Measurements from ENCODE around the gene SLFNL1. TPM values are rescaled to one million over a fixed set of nuclear protein-coding genes. Genes with fewer than 3 reads are reported as not detected.

SLFNL1 gene
- polyA plus RNA-seq, 3 donors = 0.04 to 0.11 TPM; not detected in 1

DNA sequence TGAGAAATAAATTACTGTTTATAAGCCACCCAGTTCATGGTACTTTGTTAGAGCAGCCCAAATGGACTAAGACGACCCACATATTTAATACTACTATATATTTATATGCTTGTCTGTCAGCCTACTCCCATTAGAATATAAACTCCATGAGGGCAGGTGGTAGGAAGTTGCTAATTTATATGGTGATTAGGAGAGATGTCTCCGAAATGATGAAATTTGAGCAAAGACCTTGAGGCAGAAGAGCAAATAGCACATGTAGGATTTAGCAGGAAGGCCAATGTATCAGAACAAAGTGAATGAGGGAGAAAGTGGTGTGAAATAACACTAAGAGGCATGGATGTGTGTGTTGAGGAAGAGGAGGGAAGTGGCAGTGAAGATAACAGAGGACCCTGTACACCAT is 10.6 kb upstream of the SLFNL1 start:
- Histone ChIP-seq H3K4me2 (replicated peaks; ENCODE audit: extremely low read depth, low read length, poor library complexity, severe bottlenecking) (no peak overlapping the region), H3K4me3 (replicated peaks in 1 of 3; ENCODE audit: low read depth in 2 of 3, low read length in 3 of 3) (no peak overlapping the region), H3K36me3 (replicated peaks in 1 of 2; ENCODE audit: control insufficient read depth in 1 of 2, insufficient read depth in 2 of 2, low read length in 2 of 2) (peaks cover 35 to 86% of the 10 kb centered on the region in 2 donors), H3K79me2 (ENCODE audit: insufficient read depth, low read length) (no peaks in the 10 kb centered on the region), H3K9me3 (replicated peaks in 1 of 2; ENCODE audit: control insufficient read depth in 1 of 2, insufficient read depth in 1 of 2, low read length in 2 of 2) (no peaks in the 10 kb centered on the region), H3K9ac (ENCODE audit: insufficient read depth, low read length, poor library complexity, severe bottlenecking) (no peak overlapping the region), H3K27ac (ENCODE audit: low read depth in 1 of 2, low read length in 2 of 2) (no peak overlapping the region), H3K4me1 (ENCODE audit: control insufficient read depth in 1 of 2, insufficient read depth in 2 of 2, low read length in 2 of 2) (no peaks in the 10 kb centered on the region), H3K27me3 (ENCODE audit: control insufficient read depth in 2 of 2, insufficient read depth in 2 of 2, low read length in 2 of 2) (no peaks in the 10 kb centered on the region), H2AFZ (ENCODE audit: insufficient read depth, low read depth, low read length, poor library complexity, severe bottlenecking) (no peak overlapping the region), H4K20me1 (ENCODE audit: insufficient read depth, low read length) (no peaks in the 10 kb centered on the region)
- Mint-ChIP-seq H3K4me3 (no peak overlapping the region), H3K27me3 (ENCODE audit: low read depth in 3 of 3) (no peaks in the 10 kb centered on the region), H3K27ac (peak overlapping the region in 1 of 7 donors; percentile 84), H3K36me3 (peaks cover 38 to 48% of the 10 kb centered on the region in 2 donors), H3K9me3 (peaks cover 0 to 2% (median 0%) of the 10 kb centered on the region in 7 donors), H3K4me1 (no peaks in the 10 kb centered on the region)
- intact Hi-C loops (cut with micrococcal nuclease) = no loop called here
- 57% methylated on average over 1 of the region's 2 CpGs for WGBS (ENCODE audit: insufficient coverage)
- no peak for DNase-seq
- TF ChIP-seq, protein P1, sequence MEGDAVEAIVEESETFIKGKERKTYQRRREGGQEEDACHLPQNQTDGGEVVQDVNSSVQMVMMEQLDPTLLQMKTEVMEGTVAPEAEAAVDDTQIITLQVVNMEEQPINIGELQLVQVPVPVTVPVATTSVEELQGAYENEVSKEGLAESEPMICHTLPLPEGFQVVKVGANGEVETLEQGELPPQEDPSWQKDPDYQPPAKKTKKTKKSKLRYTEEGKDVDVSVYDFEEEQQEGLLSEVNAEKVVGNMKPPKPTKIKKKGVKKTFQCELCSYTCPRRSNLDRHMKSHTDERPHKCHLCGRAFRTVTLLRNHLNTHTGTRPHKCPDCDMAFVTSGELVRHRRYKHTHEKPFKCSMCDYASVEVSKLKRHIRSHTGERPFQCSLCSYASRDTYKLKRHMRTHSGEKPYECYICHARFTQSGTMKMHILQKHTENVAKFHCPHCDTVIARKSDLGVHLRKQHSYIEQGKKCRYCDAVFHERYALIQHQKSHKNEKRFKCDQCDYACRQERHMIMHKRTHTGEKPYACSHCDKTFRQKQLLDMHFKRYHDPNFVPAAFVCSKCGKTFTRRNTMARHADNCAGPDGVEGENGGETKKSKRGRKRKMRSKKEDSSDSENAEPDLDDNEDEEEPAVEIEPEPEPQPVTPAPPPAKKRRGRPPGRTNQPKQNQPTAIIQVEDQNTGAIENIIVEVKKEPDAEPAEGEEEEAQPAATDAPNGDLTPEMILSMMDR (IDR thresholded peaks at IDR 0.05) = no peak

DNA sequence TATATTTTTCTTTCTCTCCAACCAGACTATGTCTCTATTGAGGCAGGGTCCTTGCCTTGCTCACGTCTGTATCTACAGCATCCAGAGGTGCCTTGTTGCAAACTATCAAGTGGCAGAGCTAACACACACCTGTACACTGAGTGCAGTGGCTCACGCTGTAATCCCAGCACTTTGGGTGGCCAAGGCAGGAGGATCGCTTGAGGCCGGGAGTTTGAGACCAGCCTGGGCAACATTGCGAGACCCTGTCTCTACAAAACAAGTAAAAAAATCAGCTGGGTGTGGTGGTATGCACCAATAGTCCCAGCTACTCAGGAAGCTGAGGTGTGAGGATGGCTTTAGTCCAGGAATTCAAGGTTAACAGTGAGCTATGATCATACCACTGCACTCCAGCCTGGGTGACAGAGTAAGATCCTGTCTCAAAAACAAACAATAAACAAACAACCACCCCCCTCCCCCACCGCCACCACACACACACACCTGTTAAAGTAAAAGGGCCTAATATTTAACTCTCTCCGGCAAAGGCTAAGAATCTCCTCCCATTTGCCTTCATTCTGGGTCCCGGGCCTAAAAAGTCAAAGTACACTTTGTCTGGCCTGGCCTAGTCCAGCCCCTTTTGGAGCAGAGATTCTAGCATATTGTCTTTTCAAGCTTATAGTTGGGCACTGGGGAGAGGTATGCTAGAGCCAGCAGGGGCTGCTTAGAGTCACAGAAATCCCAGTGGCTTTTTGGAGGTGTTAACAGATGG is 9.5 kb upstream of the SLFNL1 start:
- H3K9me3 ChIP-seq (replicated peaks in 1 of 2; ENCODE audit: control insufficient read depth in 1 of 2, insufficient read depth in 1 of 2, low read length in 2 of 2) = no peaks in the 10 kb centered on the region
- H2AFZ ChIP-seq (ENCODE audit: insufficient read depth, low read depth, low read length, poor library complexity, severe bottlenecking) = no peak overlapping the region
- peaks cover 0 to 2% (median 0%) of the 10 kb centered on the region in 7 donors for H3K9me3 Mint-ChIP-seq
- no peaks in the 10 kb centered on the region for H3K4me1 Mint-ChIP-seq
- no peak overlapping the region for H3K9ac ChIP-seq (ENCODE audit: insufficient read depth, low read length, poor library complexity, severe bottlenecking)
- H3K27me3 Mint-ChIP-seq (ENCODE audit: low read depth in 3 of 3) = no peaks in the 10 kb centered on the region
- DNase-seq = no peak
- TF ChIP-seq, protein P1 (IDR thresholded peaks at IDR 0.05) = no peak
- no peak overlapping the region for H3K4me3 ChIP-seq (replicated peaks in 1 of 3; ENCODE audit: low read depth in 2 of 3, low read length in 3 of 3)
- peak overlapping the region in 2 of 7 donors; percentile 21 to 64 for H3K27ac Mint-ChIP-seq
- H3K36me3 ChIP-seq (replicated peaks in 1 of 2; ENCODE audit: control insufficient read depth in 1 of 2, insufficient read depth in 2 of 2, low read length in 2 of 2) = peaks cover 28 to 86% of the 10 kb centered on the region in 2 donors
- no peak overlapping the region for H3K27ac ChIP-seq (ENCODE audit: low read depth in 1 of 2, low read length in 2 of 2)
- no peaks in the 10 kb centered on the region for H4K20me1 ChIP-seq (ENCODE audit: insufficient read depth, low read length)
- no peaks in the 10 kb centered on the region for H3K79me2 ChIP-seq (ENCODE audit: insufficient read depth, low read length)
- H3K4me3 Mint-ChIP-seq = no peak overlapping the region
- intact Hi-C loops (cut with micrococcal nuclease) = no loop called here
- 100% methylated on average over 4 of the region's 8 CpGs for WGBS (ENCODE audit: insufficient coverage)
- H3K27me3 ChIP-seq (ENCODE audit: control insufficient read depth in 2 of 2, insufficient read depth in 2 of 2, low read length in 2 of 2) = no peaks in the 10 kb centered on the region
- H3K4me2 ChIP-seq (replicated peaks; ENCODE audit: extremely low read depth, low read length, poor library complexity, severe bottlenecking) = no peak overlapping the region
- no peaks in the 10 kb centered on the region for H3K4me1 ChIP-seq (ENCODE audit: control insufficient read depth in 1 of 2, insufficient read depth in 2 of 2, low read length in 2 of 2)
- peaks cover 39 to 52% of the 10 kb centered on the region in 2 donors for H3K36me3 Mint-ChIP-seq

Data from CD14-positive monocyte (primary cell).